ENCODE measurements around the gene OVAAL.

- no peak for TF ChIP-seq CTCF (IDR thresholded peaks at IDR 0.05; ENCODE audit: extremely low read depth in 1 of 2, insufficient read depth in 1 of 2, low read depth in 1 of 2, low read length in 2 of 2)
- no peak for TF ChIP-seq POLR2AphosphoS5 (IDR thresholded peaks at IDR 0.05; ENCODE audit: insufficient read depth, low read depth, low read length)
- no peak for TF ChIP-seq POLR2A (IDR thresholded peaks at IDR 0.05; ENCODE audit: low read depth, low read length)
- no peak for TF ChIP-seq MAX (IDR thresholded peaks at IDR 0.05; ENCODE audit: insufficient read depth, insufficient read length)
- no peak for TF ChIP-seq EZH2 (IDR thresholded peaks at IDR 0.05; ENCODE audit: borderline replicate concordance, low read depth, low read length, severe bottlenecking)
- TF ChIP-seq GATA2 (IDR thresholded peaks at IDR 0.05; ENCODE audit: insufficient read depth, insufficient read length, low read depth, low read length) = no peak
- TF ChIP-seq MYC (IDR thresholded peaks at IDR 0.05; ENCODE audit: low read depth, low read length) = no peak
- TF ChIP-seq JUN (IDR thresholded peaks at IDR 0.05; ENCODE audit: borderline replicate concordance, insufficient read depth, insufficient read length, low read depth) = no peak
Observed at GRCh38 chr1:180585994-180586359, 27.2 kb downstream of the OVAAL start.
